Caco-2 (cell line): ENCODE results near the gene EMSY. TPM values are rescaled to one million over a fixed set of nuclear protein-coding genes. Genes with fewer than 3 reads are reported as not detected.

Source experiments
- BruUV-seq: library from RNA; stranded (reverse); fragments of 400-500 nt; replicated peaks from 2 replicates; lab custom pipeline; 2021; lab: Mats Ljungman, UMichigan
- CTCF ChIA-PET: fragments of 300-600 bp; sonication (Branson Sonifier 250); formaldehyde crosslinking; loops from one replicate; lab custom pipeline; 2022; ENCODE audit warnings: antibody characterized with exemption; lab: Charles Lee
- POLR2A ChIA-PET: fragments of 300-600 bp; sonication (Branson Sonifier 250); formaldehyde crosslinking; loops from one replicate; lab custom pipeline; 2022; ENCODE audit warnings: antibody characterized with exemption; lab: Charles Lee
- DNase-seq, 2 experiments: peaks; one replicate each; pipeline versions ENCODE4 v3.0.0 to v3.0.0-alpha.2; 2020 to 2022
- H3K27me3 ChIP-seq: replicated peaks from 2 replicates; pipeline ENCODE4 v1.6.0; 2011; ENCODE audit warnings: low read length; ENCODE audit not compliant: control insufficient read depth, insufficient read depth
- H3K36me3 ChIP-seq: 2 replicates; pipeline ENCODE4 v1.5.1; 2011; ENCODE audit warnings: low read length; ENCODE audit not compliant: control insufficient read depth, insufficient read depth
- H3K4me1 ChIP-seq: fragments of 250-450 bp; sonication (Bioruptor Pico); 2 replicates; pipeline ENCODE4 v1.5.1; 2020; ENCODE audit warnings: mild to moderate bottlenecking
- H3K4me3 ChIP-seq: 2 replicates; pipeline ENCODE4 v1.5.1; 2011; ENCODE audit warnings: low read depth, mild to moderate bottlenecking, control low read depth, low read length
- H3K9me3 ChIP-seq: fragments of 250-450 bp; sonication (Bioruptor Pico); 2 replicates; pipeline ENCODE4 v1.5.1; 2020; ENCODE audit warnings: mild to moderate bottlenecking, moderate library complexity
- H3K27ac Mint-ChIP-seq: one replicate; pipeline ENCODE4 v1.8.0; 2022; ENCODE audit warnings: mixed read lengths; ENCODE audit not compliant: unreplicated experiment
- H3K27me3 Mint-ChIP-seq: one replicate; pipeline ENCODE4 v1.8.0; 2022; ENCODE audit warnings: mixed read lengths; ENCODE audit not compliant: insufficient read depth, unreplicated experiment
- H3K36me3 Mint-ChIP-seq: one replicate; pipeline ENCODE4 v1.8.0; 2022; ENCODE audit warnings: mild to moderate bottlenecking, mixed read lengths; ENCODE audit not compliant: insufficient read depth, unreplicated experiment
- H3K4me1 Mint-ChIP-seq: one replicate; pipeline ENCODE4 v1.8.0; 2022; ENCODE audit warnings: low read depth, mixed read lengths; ENCODE audit not compliant: unreplicated experiment
- H3K4me3 Mint-ChIP-seq: one replicate; pipeline ENCODE4 v1.8.0; 2022; ENCODE audit warnings: mild to moderate bottlenecking, moderate library complexity, mixed read lengths; ENCODE audit not compliant: unreplicated experiment
- H3K9me3 Mint-ChIP-seq: one replicate; pipeline ENCODE4 v1.8.0; 2022; ENCODE audit warnings: mixed read lengths; ENCODE audit not compliant: unreplicated experiment
- CTCF ChIP-seq, 2 experiments: fragments of 200-600 bp in 1 of 2; IDR thresholded peaks; 1 replicate in 1 of 2; 2 replicates in 1 of 2; pipeline versions ENCODE4 v1.5.1 to v1.8.0; 2011 to 2022; ENCODE audit warnings: antibody characterized with exemption in 1 of 2, control low read depth in 1 of 2, inconsistent platforms in 1 of 2, low read depth in 1 of 2, low read length in 1 of 2, mild to moderate bottlenecking in 1 of 2, moderate library complexity in 1 of 2; ENCODE audit not compliant: insufficient read depth in 1 of 2, severe bottlenecking in 1 of 2, unreplicated experiment in 1 of 2
- intact Hi-C: fragments of 100-400 bp; cut with micrococcal nuclease; formaldehyde crosslinking; loops from one replicate; pipeline ENCODE4 v1.10.0; 2022; ENCODE audit not compliant: unreplicated experiment
- total RNA-seq: library from RNA; stranded (reverse); gene quantifications from 2 replicates; pipeline ENCODE4 v1.2.3, GENCODE V29; 2022

Gene EMSY
- total RNA-seq, 1 experiment from 2014 or later: 43.6 TPM

GRCh38 chr11:76491644-76492043 lies 46.8 kb downstream of the EMSY start:
- POLR2A ChIA-PET: no interaction called here
- DNase-seq: no peak
- Mint-ChIP-seq H3K9me3 (no peaks in the 10 kb centered on the region), H3K4me3 (no peak overlapping the region), H3K27me3 (no peaks in the 10 kb centered on the region), H3K4me1 (no peaks in the 10 kb centered on the region), H3K36me3 (peaks cover 23% of the 10 kb centered on the region), H3K27ac (no peak overlapping the region)
- no peak for TF ChIP-seq CTCF (IDR thresholded peaks at IDR 0.05; ENCODE audit: insufficient read depth in 1 of 2, low read depth in 1 of 2, low read length in 1 of 2, severe bottlenecking in 1 of 2, unreplicated experiment in 1 of 2)
- no peaks in the 10 kb centered on the region for H3K4me1 ChIP-seq
- H3K4me3 ChIP-seq: no peak overlapping the region
- peaks cover 9% of the 10 kb centered on the region for H3K36me3 ChIP-seq
- intact Hi-C loops: no loop called here
- BruUV-seq: no TSS peak
- H3K9me3 ChIP-seq: no peaks in the 10 kb centered on the region
- H3K27me3 ChIP-seq: no peaks in the 10 kb centered on the region
- CTCF ChIA-PET: interaction anchor here (1.6 kb wide), 1 partner anchor 46 kb away, joined by 4 read pairs; no protein-coding TSS in a partner anchor

GRCh38 chr11:76493040-76493439 lies 48.2 kb downstream of the EMSY start:
- intact Hi-C loops: no loop called here
- POLR2A ChIA-PET: no interaction called here
- TF ChIP-seq CTCF (IDR thresholded peaks at IDR 0.05; ENCODE audit: insufficient read depth in 1 of 2, low read depth in 1 of 2, low read length in 1 of 2, severe bottlenecking in 1 of 2, unreplicated experiment in 1 of 2): no peak
- no peaks in the 10 kb centered on the region for H3K9me3 Mint-ChIP-seq
- H3K36me3 Mint-ChIP-seq: peaks cover 24% of the 10 kb centered on the region
- CTCF ChIA-PET: no interaction called here
- no peaks in the 10 kb centered on the region for H3K27me3 ChIP-seq
- H3K27ac Mint-ChIP-seq: no peak overlapping the region
- no peaks in the 10 kb centered on the region for H3K4me1 Mint-ChIP-seq
- peaks cover 9% of the 10 kb centered on the region for H3K36me3 ChIP-seq
- no peak overlapping the region for H3K4me3 ChIP-seq
- H3K4me3 Mint-ChIP-seq: no peak overlapping the region
- BruUV-seq: no TSS peak
- H3K27me3 Mint-ChIP-seq: no peaks in the 10 kb centered on the region
- no peaks in the 10 kb centered on the region for H3K4me1 ChIP-seq
- no peak for DNase-seq
- H3K9me3 ChIP-seq: no peaks in the 10 kb centered on the region

- no peak overlapping the region for H3K27ac Mint-ChIP-seq
- BruUV-seq: no TSS peak
These were observed 49.1 kb downstream of the EMSY start for GRCh38 chr11:76493626-76494539.

More at GRCh38 chr11:76493626-76494539, 49.1 kb downstream of the EMSY start:
- Mint-ChIP-seq H3K36me3 (peaks cover 26% of the 10 kb centered on the region), H3K4me3 (no peak overlapping the region), H3K4me1 (no peaks in the 10 kb centered on the region), H3K27me3 (no peaks in the 10 kb centered on the region), H3K9me3 (no peaks in the 10 kb centered on the region)
- ChIA-PET POLR2A (no interaction called here), CTCF (no interaction called here)
- H3K9me3 ChIP-seq: no peaks in the 10 kb centered on the region
- intact Hi-C loops: no loop called here
- no peak overlapping the region for H3K4me3 ChIP-seq
- H3K36me3 ChIP-seq: peaks cover 9% of the 10 kb centered on the region
- no peak for TF ChIP-seq CTCF (IDR thresholded peaks at IDR 0.05; ENCODE audit: insufficient read depth in 1 of 2, low read depth in 1 of 2, low read length in 1 of 2, severe bottlenecking in 1 of 2, unreplicated experiment in 1 of 2)
- H3K4me1 ChIP-seq: no peaks in the 10 kb centered on the region
- no peaks in the 10 kb centered on the region for H3K27me3 ChIP-seq
- no peak for DNase-seq
